Neuronal stem cell (in vitro differentiated cells): ENCODE measurements around the gene MRPS6.

ENCODE experiments used
- DNase-seq: peaks from one replicate; pipeline ENCODE4 v3.0.0-alpha.2; 2013; ENCODE audit warnings: low spot score
- H2AFZ ChIP-seq: one replicate; pipeline ENCODE4 v1.6.1; 2013; ENCODE audit warnings: mild to moderate bottlenecking, low read length, inconsistent platforms
- H2AK5ac ChIP-seq: 2 replicates; pipeline ENCODE4 v1.6.1; 2013; ENCODE audit warnings: low read depth, mild to moderate bottlenecking, inconsistent platforms, low read length, moderate library complexity, mixed read lengths
- H2BK120ac ChIP-seq: 2 replicates; pipeline ENCODE4 v1.6.1; 2013; ENCODE audit warnings: low read depth, mild to moderate bottlenecking, inconsistent platforms, low read length, moderate library complexity, mixed read lengths
- H2BK12ac ChIP-seq: one replicate; pipeline ENCODE4 v1.6.1; 2013; ENCODE audit warnings: low read length, inconsistent platforms
- H2BK15ac ChIP-seq: 2 replicates; pipeline ENCODE4 v1.6.1; 2013; ENCODE audit warnings: mild to moderate bottlenecking, low read length, inconsistent platforms, mixed read lengths
- H2BK5ac ChIP-seq: one replicate; pipeline ENCODE4 v1.6.1; 2013; ENCODE audit warnings: inconsistent platforms, mild to moderate bottlenecking, low read length, moderate library complexity
- H3K14ac ChIP-seq: one replicate; pipeline ENCODE4 v1.6.1; 2013; ENCODE audit warnings: low read length, inconsistent platforms
- H3K18ac ChIP-seq: 2 replicates; pipeline ENCODE4 v1.6.1; 2013; ENCODE audit warnings: low read length, inconsistent platforms
- H3K23ac ChIP-seq: 2 replicates; pipeline ENCODE4 v1.6.1; 2013; ENCODE audit warnings: low read depth, mild to moderate bottlenecking, mixed read lengths, low read length, inconsistent platforms; ENCODE audit not compliant: poor library complexity
- H3K27ac ChIP-seq: replicated peaks from 3 replicates; pipeline ENCODE4 v1.5.1; 2013; ENCODE audit warnings: low read length, inconsistent platforms
- H3K27me3 ChIP-seq, 3 experiments: 2 replicates each; pipeline ENCODE4 v1.6.1; 2013; ENCODE audit warnings: low read length in 3 of 3, mild to moderate bottlenecking in 2 of 3, inconsistent platforms in 1 of 3, low read depth in 1 of 3, mixed read lengths in 1 of 3, moderate library complexity in 1 of 3; ENCODE audit not compliant: control insufficient read depth in 3 of 3, insufficient read depth in 3 of 3
- H3K36me3 ChIP-seq, 2 donors: replicated peaks in 1 of 2; 2 replicates each; pipeline ENCODE4 v1.6.1; 2013; ENCODE audit warnings: low read length in 2 of 2; ENCODE audit not compliant: control insufficient read depth in 2 of 2, insufficient read depth in 2 of 2
- H3K4ac ChIP-seq: 2 replicates; pipeline ENCODE4 v1.6.1; 2013; ENCODE audit warnings: inconsistent platforms, mild to moderate bottlenecking, low read length, moderate library complexity
- H3K4me1 ChIP-seq, 2 donors: 1 replicate in 1 of 2; 2 replicates in 1 of 2; pipeline ENCODE4 v1.6.1; 2013; ENCODE audit warnings: low read length in 2 of 2, low read depth in 1 of 2; ENCODE audit not compliant: control insufficient read depth in 2 of 2, insufficient read depth in 1 of 2
- H3K4me2 ChIP-seq: one replicate; pipeline ENCODE4 v1.6.1; 2013; ENCODE audit warnings: mild to moderate bottlenecking, low read length, inconsistent platforms; ENCODE audit not compliant: insufficient read depth, poor library complexity, severe bottlenecking
- H3K4me3 ChIP-seq, 2 donors: 2 replicates each; pipeline ENCODE4 v1.5.1; 2013; ENCODE audit warnings: low read length in 2 of 2, mild to moderate bottlenecking in 2 of 2, inconsistent platforms in 1 of 2, moderate library complexity in 1 of 2
- H3K79me1 ChIP-seq: one replicate; pipeline ENCODE4 v1.6.1; 2013; ENCODE audit warnings: low read depth, mild to moderate bottlenecking, inconsistent platforms, low read length, moderate library complexity
- H3K9ac ChIP-seq: one replicate; pipeline ENCODE4 v1.6.1; 2013; ENCODE audit warnings: mild to moderate bottlenecking, low read depth, low read length, inconsistent platforms; ENCODE audit not compliant: poor library complexity
- H3K9me3 ChIP-seq, 2 donors: replicated peaks in 1 of 2; 2 replicates each; pipeline versions ENCODE3 to v1.6.1; 2013; ENCODE audit warnings: low read length in 2 of 2, mild to moderate bottlenecking in 2 of 2, inconsistent platforms in 1 of 2, low read depth in 1 of 2, mixed read lengths in 1 of 2, moderate library complexity in 1 of 2; ENCODE audit not compliant: control insufficient read depth in 2 of 2, insufficient read depth in 1 of 2
- H4K8ac ChIP-seq: one replicate; pipeline ENCODE4 v1.6.1; 2013; ENCODE audit warnings: low read depth, mild to moderate bottlenecking, inconsistent platforms, low read length, moderate library complexity
- H4K91ac ChIP-seq: one replicate; pipeline ENCODE4 v1.6.1; 2013; ENCODE audit warnings: low read length, low read depth, mild to moderate bottlenecking, inconsistent platforms; ENCODE audit not compliant: poor library complexity
- WGBS, 2 donors: extraction: QIAGEN DNeasy Blood & Tissue Kit; methylation state at CpG; one replicate each; pipeline ENCODE4 v1.1.7; 2013; ENCODE audit warnings: missing lambda C conversion rate in 2 of 2, mixed read lengths in 1 of 2; ENCODE audit not compliant: insufficient read length in 2 of 2, insufficient replicate concordance in 1 of 2; ENCODE audit errors: extremely low coverage in 2 of 2; 5-methylcytosine and 5-hydroxymethylcytosine counted together

MRPS6 gene

DNA sequence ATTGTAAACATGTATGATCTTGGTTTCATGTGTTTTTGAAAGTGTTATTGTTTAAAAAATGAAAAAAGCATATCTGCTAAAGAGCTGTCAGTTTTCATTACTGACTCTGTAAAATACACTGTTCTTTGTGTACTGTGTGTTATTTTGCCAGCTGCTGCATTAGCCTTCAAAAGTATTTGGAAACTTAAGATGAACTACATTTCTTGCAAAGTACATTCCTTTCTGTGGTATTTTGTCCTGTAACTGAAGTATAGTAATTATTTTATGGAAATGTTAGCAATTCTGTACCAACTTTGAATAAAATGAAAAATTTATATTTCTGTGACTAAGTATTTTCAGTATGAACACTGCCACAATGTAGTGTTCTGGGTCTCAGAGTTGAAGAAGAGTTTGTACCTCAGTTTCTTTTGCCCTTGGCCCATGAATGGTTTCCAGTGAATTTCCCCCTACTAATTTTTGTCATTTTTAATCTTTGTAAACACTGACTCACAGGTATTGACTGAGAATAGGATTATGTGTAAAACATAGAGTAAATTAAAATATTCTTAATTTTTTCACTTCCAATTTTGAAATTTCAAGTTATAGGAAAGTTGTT, 32.7 kb downstream of the MRPS6 start:
- Histone ChIP-seq H2AK5ac (no peak overlapping the region), H2BK15ac (no peak overlapping the region), H2BK5ac (no peak overlapping the region), H2BK12ac (no peak overlapping the region), H3K4me1 (peaks cover 4 to 5% of the 10 kb centered on the region in 2 donors), H3K4me2 (no peak overlapping the region), H3K9ac (no peak overlapping the region), H3K4me3 (no peak overlapping the region), H3K9me3 (no peaks in the 10 kb centered on the region), H3K23ac (no peak overlapping the region), H3K27me3 (no peaks in the 10 kb centered on the region), H2BK120ac (no peak overlapping the region), H3K27ac (no peak overlapping the region), H2AFZ (no peak overlapping the region), H4K91ac (no peak overlapping the region), H3K14ac (no peak overlapping the region), H3K18ac (no peak overlapping the region), H4K8ac (no peak overlapping the region), H3K36me3 (peaks cover 0 to 27% of the 10 kb centered on the region in 2 donors), H3K4ac (no peak overlapping the region), H3K79me1 (no peaks in the 10 kb centered on the region)
- DNase-seq, result no peak

DNA sequence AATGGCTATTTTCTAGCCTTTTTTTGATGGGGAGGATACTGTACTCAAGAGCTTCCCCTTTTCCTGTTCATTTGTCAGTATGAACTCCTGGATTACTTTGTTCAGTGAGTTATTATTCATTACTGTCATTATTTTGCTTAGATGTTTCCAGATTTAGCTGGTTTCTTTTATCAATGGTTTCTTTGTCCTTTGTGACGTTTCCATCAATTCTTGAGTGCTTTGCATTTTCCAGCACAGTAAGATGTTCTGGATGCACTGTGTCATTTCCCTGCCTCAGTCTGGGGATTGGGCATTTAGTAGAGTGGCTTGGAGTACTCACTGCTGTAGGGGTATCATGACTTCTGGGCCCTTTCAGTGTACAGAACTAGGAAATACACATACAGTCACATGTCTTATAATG, 34.2 kb downstream of the MRPS6 start:
- Histone ChIP-seq H3K4ac (no peak overlapping the region), H3K36me3 (peaks cover 0 to 22% of the 10 kb centered on the region in 2 donors), H3K4me2 (no peak overlapping the region), H2AFZ (no peak overlapping the region), H4K91ac (no peak overlapping the region), H3K14ac (no peak overlapping the region), H4K8ac (no peak overlapping the region), H2AK5ac (no peak overlapping the region), H2BK12ac (no peak overlapping the region), H2BK5ac (no peak overlapping the region), H2BK15ac (no peak overlapping the region), H3K9ac (no peak overlapping the region), H2BK120ac (no peak overlapping the region), H3K79me1 (no peaks in the 10 kb centered on the region), H3K27me3 (no peaks in the 10 kb centered on the region), H3K4me1 (peaks cover 0 to 1% of the 10 kb centered on the region in 2 donors), H3K27ac (no peak overlapping the region), H3K4me3 (no peak overlapping the region), H3K9me3 (no peaks in the 10 kb centered on the region), H3K23ac (no peak overlapping the region), H3K18ac (no peak overlapping the region)
- DNase-seq, result no peak
- WGBS, 2 donors, result no CpG with 5 or more reads among the region's 1 CpG

DNA sequence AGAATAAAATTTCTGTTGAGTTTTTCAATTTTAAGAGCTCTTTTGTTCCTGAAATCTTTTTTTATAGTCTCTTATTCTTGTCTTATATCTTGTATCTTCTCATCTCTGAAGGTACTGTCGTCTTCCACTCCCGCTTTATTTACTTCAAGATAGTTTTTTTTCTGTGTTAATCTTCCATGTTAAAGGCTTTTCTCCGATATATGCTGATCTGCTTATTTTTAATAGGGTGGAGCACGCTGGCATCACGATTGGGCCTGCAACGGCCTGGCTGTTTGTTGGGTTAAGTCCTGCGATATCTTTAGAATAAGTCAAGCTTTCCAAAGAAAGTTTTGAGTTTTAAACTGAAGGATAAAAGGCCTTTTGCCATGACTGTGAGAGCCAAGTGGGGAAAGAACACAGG, 35.7 kb downstream of the MRPS6 start:
- H3K4ac ChIP-seq, result no peak overlapping the region
- no CpG with 5 or more reads among the region's 7 CpGs for WGBS, 2 donors
- H2BK12ac ChIP-seq, result no peak overlapping the region
- H4K91ac ChIP-seq, result no peak overlapping the region
- no peak overlapping the region for H3K23ac ChIP-seq
- H2BK15ac ChIP-seq, result no peak overlapping the region
- DNase-seq, result no peak
- no peak overlapping the region for H2AK5ac ChIP-seq
- no peak overlapping the region for H3K18ac ChIP-seq
- H3K4me1 ChIP-seq, result peaks cover 7 to 10% of the 10 kb centered on the region in 2 donors
- no peak overlapping the region for H2AFZ ChIP-seq
- no peaks in the 10 kb centered on the region for H3K9me3 ChIP-seq
- no peaks in the 10 kb centered on the region for H3K79me1 ChIP-seq
- no peak overlapping the region for H3K27ac ChIP-seq
- H3K9ac ChIP-seq, result no peak overlapping the region
- no peak overlapping the region for H3K4me3 ChIP-seq
- H4K8ac ChIP-seq, result no peak overlapping the region
- no peaks in the 10 kb centered on the region for H3K27me3 ChIP-seq
- H2BK120ac ChIP-seq, result no peak overlapping the region
- no peak overlapping the region for H3K4me2 ChIP-seq
- peaks cover 0 to 11% of the 10 kb centered on the region in 2 donors for H3K36me3 ChIP-seq
- H2BK5ac ChIP-seq, result no peak overlapping the region
- no peak overlapping the region for H3K14ac ChIP-seq

DNA sequence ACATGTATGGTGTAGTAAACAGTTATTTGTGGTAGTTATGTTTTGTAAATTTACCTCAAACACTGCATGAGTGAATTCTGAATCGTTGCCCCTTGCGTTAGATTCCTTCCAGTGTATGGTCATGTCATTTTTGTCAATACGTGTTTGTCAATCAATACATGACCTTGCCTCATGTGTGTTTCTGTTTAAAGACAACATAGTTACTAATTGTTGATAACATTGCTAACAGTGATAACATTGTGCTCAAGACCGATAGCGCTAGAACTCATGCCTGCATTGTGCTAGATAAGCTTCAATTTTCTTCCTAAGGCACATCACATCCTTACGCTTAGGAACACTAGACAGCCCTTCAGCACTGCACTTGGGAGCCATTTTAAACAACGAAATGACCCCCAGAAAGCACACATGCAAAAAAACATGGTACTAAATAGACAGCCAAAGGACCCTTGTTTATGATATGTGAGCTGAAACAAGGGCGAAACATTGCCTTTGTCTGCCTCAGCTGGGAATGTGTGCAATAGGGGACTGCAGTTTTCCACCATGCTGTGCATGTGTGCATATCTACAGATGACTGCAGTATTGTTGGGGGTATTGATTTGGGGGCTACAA, 37.3 kb downstream of the MRPS6 start:
- H2BK120ac ChIP-seq, result no peak overlapping the region
- no peak overlapping the region for H3K4me2 ChIP-seq
- DNase-seq, result no peak
- peaks cover 2 to 4% of the 10 kb centered on the region in 2 donors for H3K9me3 ChIP-seq
- H3K9ac ChIP-seq, result no peak overlapping the region
- H3K79me1 ChIP-seq, result peaks cover 2% of the 10 kb centered on the region
- H3K4me3 ChIP-seq, result no peak overlapping the region
- no CpG with 5 or more reads among the region's 8 CpGs for WGBS, 2 donors
- no peak overlapping the region for H3K27ac ChIP-seq
- H3K27me3 ChIP-seq, result no peaks in the 10 kb centered on the region
- H2AFZ ChIP-seq, result no peak overlapping the region
- H3K4ac ChIP-seq, result no peak overlapping the region
- H2BK5ac ChIP-seq, result no peak overlapping the region
- no peak overlapping the region for H3K23ac ChIP-seq
- no peak overlapping the region for H2BK15ac ChIP-seq
- no peak overlapping the region for H4K8ac ChIP-seq
- peaks cover 7 to 14% of the 10 kb centered on the region in 2 donors for H3K4me1 ChIP-seq
- H2AK5ac ChIP-seq, result no peak overlapping the region
- no peak overlapping the region for H3K18ac ChIP-seq
- H4K91ac ChIP-seq, result no peak overlapping the region
- H3K14ac ChIP-seq, result no peak overlapping the region
- H2BK12ac ChIP-seq, result no peak overlapping the region
- H3K36me3 ChIP-seq, result peaks cover 0 to 3% of the 10 kb centered on the region in 2 donors
